NOMO-1 (cell line): ENCODE measurements around the gene TTBK2.
"Not testable (repeated sequence)": the region's sequence is repeated elsewhere in the genome, so short reads cannot be mapped to it uniquely, and the experiment has no call there.

Experiments
- DNase-seq, 2 experiments: peaks; one replicate each; lab custom pipeline; 2025; ENCODE audit not compliant: unreplicated experiment in 2 of 2; lab: John Stamatoyannopoulos, UW

The TTBK2 gene

DNA sequence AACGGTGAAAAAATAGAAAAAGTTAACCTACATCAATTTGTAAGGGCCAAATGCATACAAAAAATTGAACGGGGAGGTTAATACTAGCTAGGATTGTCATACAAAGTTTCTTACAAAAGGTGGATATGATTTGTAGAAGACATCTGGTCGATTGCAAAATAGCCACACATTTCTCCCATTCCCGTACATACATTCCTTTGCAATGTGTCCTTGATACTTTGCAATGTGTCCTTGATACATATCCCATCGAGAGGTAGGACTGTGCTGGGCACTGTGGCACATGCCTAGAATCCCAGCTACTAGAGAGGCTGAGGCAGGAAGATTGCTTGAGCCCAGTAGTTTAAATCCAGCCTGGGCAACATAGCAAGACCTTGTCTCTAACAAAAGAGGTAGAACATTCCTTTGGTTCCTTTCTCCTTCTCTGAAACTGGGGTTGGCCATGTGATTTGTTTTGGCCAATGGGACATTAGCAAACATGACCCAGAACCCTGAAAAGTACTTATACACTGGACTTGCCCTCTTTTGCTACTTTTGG, 9.5 kb downstream of the TTBK2 start:
- no peak for DNase-seq

DNA sequence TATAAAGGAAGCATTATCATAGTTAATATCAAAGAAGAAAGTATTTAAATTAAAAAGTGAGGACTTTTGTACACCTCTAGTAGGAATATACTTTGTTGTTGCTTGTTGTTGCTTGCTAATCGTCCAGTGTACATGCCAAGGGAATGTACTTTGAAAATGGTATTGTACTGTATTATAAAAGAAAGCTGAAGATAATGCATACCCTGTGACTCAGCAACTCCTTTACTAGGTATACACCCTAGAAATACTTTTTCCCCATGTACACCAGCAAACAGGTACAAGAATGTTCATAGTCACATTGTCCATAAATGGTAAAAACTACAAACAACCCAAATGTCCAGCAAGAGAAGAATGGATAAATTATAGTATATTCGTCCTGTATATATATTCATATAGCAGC, 12.0 kb downstream of the TTBK2 start:
- DNase-seq = no peak

GRCh38 chr15:42903388-42904324, 16.9 kb downstream of the TTBK2 start:
- no peak for DNase-seq

GRCh38 chr15:42893911-42894310, 26.7 kb downstream of the TTBK2 start:
- DNase-seq = not testable (repeated sequence)

- DNase-seq = no peak
Observed at GRCh38 chr15:42891569-42891968, 29.0 kb downstream of the TTBK2 start.

DNA sequence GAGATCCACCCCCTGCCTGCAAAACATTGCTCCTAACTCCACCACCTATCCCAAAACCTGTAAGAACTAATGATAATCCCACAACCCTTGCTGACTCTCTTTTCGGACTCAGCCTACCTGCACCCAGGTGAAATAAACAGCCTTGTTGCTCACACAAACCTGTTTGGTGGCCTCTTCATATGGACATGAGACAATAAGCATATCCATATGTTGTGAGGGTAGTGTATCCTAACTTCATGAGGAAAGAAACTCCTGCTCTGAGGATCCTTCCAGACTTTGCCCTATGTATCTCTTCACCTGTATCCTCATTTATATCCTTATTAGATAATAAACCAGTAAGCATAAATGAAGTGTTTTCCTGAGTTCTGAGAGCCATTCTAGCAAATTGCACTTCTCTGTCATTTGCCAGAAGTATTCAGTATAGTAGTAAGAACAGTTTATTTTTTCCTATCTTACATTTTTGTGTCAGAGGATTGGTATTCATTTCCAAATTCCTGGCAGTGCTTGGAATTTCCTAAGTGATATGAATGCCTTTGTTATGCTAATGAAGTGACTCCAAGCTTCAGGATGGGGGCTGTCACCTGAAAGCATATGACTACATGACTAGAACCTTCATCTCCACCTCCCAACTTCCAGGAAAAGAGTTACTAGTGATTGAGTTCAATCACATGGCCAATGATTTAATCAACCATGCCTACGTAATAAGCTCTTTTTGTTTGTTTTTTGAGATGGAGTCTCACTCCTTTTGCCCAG, 30.2 kb downstream of the TTBK2 start:
- no peak for DNase-seq

- not testable (repeated sequence) for DNase-seq
Observed at GRCh38 chr15:42887384-42887783, 33.2 kb downstream of the TTBK2 start.

- no peak for DNase-seq
Observed at GRCh38 chr15:42880121-42880520, 40.5 kb downstream of the TTBK2 start.

- no peak for DNase-seq
Observed at GRCh38 chr15:42879443-42879842, 41.1 kb downstream of the TTBK2 start.

GRCh38 chr15:42876224-42876623, 44.4 kb downstream of the TTBK2 start:
- DNase-seq = no peak

- no peak for DNase-seq
Observed at GRCh38 chr15:42868683-42869082, 51.9 kb downstream of the TTBK2 start.

GRCh38 chr15:42863572-42864239, 56.9 kb downstream of the TTBK2 start:
- DNase-seq = no peak

GRCh38 chr15:42858999-42859789, 61.4 kb downstream of the TTBK2 start:
- no peak for DNase-seq

DNA sequence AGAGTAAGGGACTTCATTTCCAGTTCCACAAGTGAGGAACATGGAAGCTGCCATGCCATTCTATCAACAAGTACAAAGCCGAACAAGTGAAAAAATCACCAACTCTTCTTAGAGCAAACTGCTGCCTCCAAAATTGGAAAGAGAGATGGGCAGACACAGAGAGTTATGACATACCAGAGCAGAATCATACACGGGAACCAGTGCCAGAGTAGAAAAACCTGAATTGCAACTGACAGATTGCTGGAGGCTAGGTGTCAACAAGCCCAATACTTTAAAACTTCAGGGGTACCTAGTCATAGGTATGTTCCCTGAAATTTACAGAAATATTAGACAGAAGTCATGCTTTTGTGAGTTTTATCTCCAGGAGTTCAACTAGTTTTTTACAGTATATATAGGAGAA, 62.0 kb downstream of the TTBK2 start:
- DNase-seq = no peak

GRCh38 chr15:42854576-42854975, 66.0 kb downstream of the TTBK2 start:
- no peak for DNase-seq

GRCh38 chr15:42849836-42850235, 70.7 kb downstream of the TTBK2 start:
- DNase-seq = no peak

DNA sequence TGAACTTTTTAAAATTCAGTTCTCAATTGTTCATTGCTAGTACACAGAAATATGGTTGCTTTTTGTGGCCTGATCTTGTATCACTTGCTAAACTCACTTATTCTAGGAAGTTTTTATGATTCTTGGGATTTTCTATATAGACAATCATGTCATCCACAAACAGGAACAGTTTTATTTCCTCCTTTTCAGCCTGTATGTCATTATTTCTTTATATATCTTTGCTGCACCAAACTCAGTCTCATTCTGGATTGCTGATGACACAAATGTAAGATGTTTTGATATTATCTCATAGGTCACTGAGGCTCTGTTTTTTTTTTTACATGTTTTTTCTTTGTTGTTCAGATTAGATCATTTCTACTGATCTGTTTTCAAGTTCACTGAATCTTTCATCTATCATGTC, 71.7 kb downstream of the TTBK2 start:
- DNase-seq = no peak

DNA sequence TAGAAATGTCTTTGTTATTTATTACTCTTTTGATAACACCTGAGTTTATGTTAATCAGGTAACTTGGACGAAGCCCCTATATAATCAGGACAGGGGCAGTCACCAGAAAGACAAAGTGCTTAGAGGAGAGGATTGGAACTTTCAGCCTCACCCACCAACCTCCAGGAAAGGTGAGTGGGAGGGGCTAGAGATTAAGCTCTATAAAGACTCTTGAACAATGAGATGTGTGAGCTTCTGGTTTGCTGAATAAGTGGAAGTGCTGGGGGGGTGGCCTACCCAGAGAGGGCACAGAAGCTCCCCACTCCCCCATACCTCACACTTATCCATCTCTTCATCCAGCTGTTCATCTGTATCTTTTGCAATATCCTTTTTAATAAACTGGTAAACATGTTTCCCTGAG, 73.9 kb downstream of the TTBK2 start:
- DNase-seq = no peak

DNA sequence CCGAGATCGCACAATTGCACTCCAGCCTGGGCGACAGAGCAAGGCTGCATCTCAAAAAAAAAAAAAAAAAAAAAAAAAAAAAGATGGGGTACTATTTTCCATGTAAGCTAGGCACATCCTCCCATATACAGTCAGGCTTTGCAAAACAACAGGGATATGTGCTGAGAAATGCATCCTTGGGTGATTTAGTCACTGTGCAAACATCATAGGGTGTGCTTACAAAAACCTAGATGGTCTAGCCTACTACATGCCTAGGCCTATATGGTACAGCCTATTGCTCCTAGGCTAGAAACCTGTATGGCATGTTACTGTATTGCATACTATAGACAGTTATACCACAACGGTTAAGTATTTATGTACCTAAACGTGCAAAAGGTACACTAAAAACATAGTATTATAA, 75.0 kb downstream of the TTBK2 start:
- DNase-seq = no peak

- DNase-seq = no peak
Observed at GRCh38 chr15:42843699-42844098, 76.9 kb downstream of the TTBK2 start.
